Subcutaneous adipose tissue (tissue), 4 donors: ENCODE results near the gene POU5F2. TPM values are rescaled to one million over a fixed set of nuclear protein-coding genes. Genes with fewer than 3 reads are reported as not detected.

Source experiments
- CTCF ChIP-seq: fragments of 450-650 bp; IDR thresholded peaks from one replicate; pipeline ENCODE4 v1.5.1; 2016; ENCODE audit warnings: low read depth, mild to moderate bottlenecking, control low read depth, antibody characterized with exemption, moderate library complexity
- total RNA-seq, 4 donors: library from RNA; depleted of rRNA; stranded (reverse); fragments of >200 nt; gene quantifications; one replicate each; pipeline ENCODE4 v1.1.0, GENCODE V29; 2016

The POU5F2 gene
- total RNA-seq, 4 donors from 2014 or later = 3.9 to 6.2 (median 4.4) TPM

GRCh38 chr5:93726595-93726994 lies 14.8 kb downstream of the POU5F2 start:
- no peak for TF ChIP-seq CTCF

- TF ChIP-seq CTCF = no peak
These were observed 16.6 kb downstream of the POU5F2 start for GRCh38 chr5:93724791-93725190.

GRCh38 chr5:93723681-93724080 lies 17.7 kb downstream of the POU5F2 start:
- TF ChIP-seq CTCF = no peak

GRCh38 chr5:93723005-93723404 lies 18.4 kb downstream of the POU5F2 start:
- TF ChIP-seq CTCF = no peak

GRCh38 chr5:93722588-93722987 lies 18.8 kb downstream of the POU5F2 start:
- TF ChIP-seq CTCF = no peak

GRCh38 chr5:93721511-93721910 lies 19.9 kb downstream of the POU5F2 start:
- TF ChIP-seq CTCF = no peak

- no peak for TF ChIP-seq CTCF
These were observed 20.3 kb downstream of the POU5F2 start for GRCh38 chr5:93721071-93721470.
